ENCODE measurements around the gene KLHL36.
"Not testable (repeated sequence)": the region's sequence is repeated elsewhere in the genome, so short reads cannot be mapped to it uniquely, and the experiment has no call there.

Gene KLHL36

GRCh38 chr16:84673561-84673960 is 25.2 kb downstream of the KLHL36 start:
- no peak for DNase-seq

- no peak for DNase-seq
These were observed 27.1 kb downstream of the KLHL36 start for GRCh38 chr16:84675423-84675822.

GRCh38 chr16:84675884-84676283 is 27.6 kb downstream of the KLHL36 start:
- no peak for DNase-seq

GRCh38 chr16:84677017-84677803 is 28.9 kb downstream of the KLHL36 start:
- no peak for DNase-seq

- no peak for DNase-seq
These were observed 29.5 kb downstream of the KLHL36 start for GRCh38 chr16:84677849-84678248.

- DNase-seq: no peak
These were observed 30.2 kb downstream of the KLHL36 start for GRCh38 chr16:84678541-84678940.

- no peak for DNase-seq
These were observed 32.0 kb downstream of the KLHL36 start for GRCh38 chr16:84680165-84680842.

GRCh38 chr16:84680843-84681629 is 32.7 kb downstream of the KLHL36 start:
- no peak for DNase-seq

GRCh38 chr16:84683691-84684591 is 35.6 kb downstream of the KLHL36 start:
- DNase-seq: no peak

GRCh38 chr16:84684592-84684965 is 36.3 kb downstream of the KLHL36 start:
- DNase-seq: no peak

GRCh38 chr16:84685210-84685609 is 36.9 kb downstream of the KLHL36 start:
- no peak for DNase-seq

- no peak for DNase-seq
These were observed 38.5 kb downstream of the KLHL36 start for GRCh38 chr16:84686707-84687298.

GRCh38 chr16:84687715-84688114 is 39.4 kb downstream of the KLHL36 start:
- DNase-seq: no peak

- not testable (repeated sequence) for DNase-seq
These were observed 39.9 kb downstream of the KLHL36 start for GRCh38 chr16:84688163-84688562.

- DNase-seq: no peak
These were observed 40.8 kb downstream of the KLHL36 start for GRCh38 chr16:84689111-84689510.

GRCh38 chr16:84690088-84690819 is 41.9 kb downstream of the KLHL36 start:
- DNase-seq: no peak

- DNase-seq: no peak
These were observed 44.3 kb downstream of the KLHL36 start for GRCh38 chr16:84692451-84693214.

- DNase-seq: not testable (repeated sequence)
These were observed 45.6 kb downstream of the KLHL36 start for GRCh38 chr16:84693869-84694268.

- DNase-seq: no peak
These were observed 46.7 kb downstream of the KLHL36 start for GRCh38 chr16:84694980-84695379.

GRCh38 chr16:84699147-84699711 is 50.9 kb downstream of the KLHL36 start:
- DNase-seq: peak; percentile 28 to 35

Measured in stimulated activated CD4-positive, alpha-beta T cell treated with anti-CD3 and anti-CD28 coated beads, Interleukin-2, amount 100 ng/mL, for 24 hours (primary cell).